GM12873 (cell line): ENCODE data around the gene CXCL3.

Experiments
- TF ChIP-seq, protein P1 (sequence below): IDR thresholded peaks from 2 replicates; pipeline ENCODE4 v1.5.1; 2012; ENCODE audit warnings: low read depth, mild to moderate bottlenecking, moderate library complexity, low read length, control low read depth; ENCODE audit not compliant: insufficient read depth; ENCODE audit errors: missing control alignments

The CXCL3 gene

DNA sequence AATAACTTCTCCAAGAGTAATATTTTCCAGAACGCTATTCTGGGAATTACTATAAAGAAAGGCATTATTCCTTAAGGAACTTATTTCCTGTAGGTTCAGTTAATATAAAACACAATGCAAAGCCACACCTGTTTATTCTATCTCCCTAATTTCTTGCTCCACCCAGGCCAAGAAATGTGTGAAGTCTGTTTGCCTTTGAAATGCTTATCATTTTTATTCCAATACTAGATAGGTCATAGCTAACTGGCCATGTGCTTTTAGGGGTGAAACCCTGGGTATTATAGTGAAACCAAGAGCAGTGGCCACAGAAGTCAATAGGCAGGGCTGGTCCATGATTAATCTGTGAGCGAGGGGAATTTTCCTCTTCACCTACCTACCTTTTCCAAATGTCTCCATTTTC is 14.8 kb downstream of the CXCL3 start:
- TF ChIP-seq, protein P1, sequence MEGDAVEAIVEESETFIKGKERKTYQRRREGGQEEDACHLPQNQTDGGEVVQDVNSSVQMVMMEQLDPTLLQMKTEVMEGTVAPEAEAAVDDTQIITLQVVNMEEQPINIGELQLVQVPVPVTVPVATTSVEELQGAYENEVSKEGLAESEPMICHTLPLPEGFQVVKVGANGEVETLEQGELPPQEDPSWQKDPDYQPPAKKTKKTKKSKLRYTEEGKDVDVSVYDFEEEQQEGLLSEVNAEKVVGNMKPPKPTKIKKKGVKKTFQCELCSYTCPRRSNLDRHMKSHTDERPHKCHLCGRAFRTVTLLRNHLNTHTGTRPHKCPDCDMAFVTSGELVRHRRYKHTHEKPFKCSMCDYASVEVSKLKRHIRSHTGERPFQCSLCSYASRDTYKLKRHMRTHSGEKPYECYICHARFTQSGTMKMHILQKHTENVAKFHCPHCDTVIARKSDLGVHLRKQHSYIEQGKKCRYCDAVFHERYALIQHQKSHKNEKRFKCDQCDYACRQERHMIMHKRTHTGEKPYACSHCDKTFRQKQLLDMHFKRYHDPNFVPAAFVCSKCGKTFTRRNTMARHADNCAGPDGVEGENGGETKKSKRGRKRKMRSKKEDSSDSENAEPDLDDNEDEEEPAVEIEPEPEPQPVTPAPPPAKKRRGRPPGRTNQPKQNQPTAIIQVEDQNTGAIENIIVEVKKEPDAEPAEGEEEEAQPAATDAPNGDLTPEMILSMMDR, result no peak

DNA sequence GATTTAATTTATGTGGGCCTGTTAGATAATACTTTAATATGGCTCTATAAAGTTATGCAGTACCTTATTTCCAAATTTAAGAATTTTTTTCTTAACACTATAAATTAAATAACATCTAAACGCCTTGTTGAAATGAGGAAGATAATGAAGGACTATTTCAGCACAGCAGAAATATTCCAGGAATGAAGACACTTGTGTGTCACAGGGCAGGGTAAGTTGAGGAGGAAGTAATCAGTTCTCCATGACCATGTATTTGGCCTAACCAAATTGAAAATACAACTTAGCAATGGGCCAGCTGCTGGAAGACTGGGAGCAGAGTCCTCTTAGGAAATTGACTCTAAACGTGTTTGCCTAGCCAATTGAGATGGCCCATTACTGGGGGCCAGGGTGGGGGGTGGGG is 16.9 kb downstream of the CXCL3 start:
- TF ChIP-seq, protein P1, result no peak

DNA sequence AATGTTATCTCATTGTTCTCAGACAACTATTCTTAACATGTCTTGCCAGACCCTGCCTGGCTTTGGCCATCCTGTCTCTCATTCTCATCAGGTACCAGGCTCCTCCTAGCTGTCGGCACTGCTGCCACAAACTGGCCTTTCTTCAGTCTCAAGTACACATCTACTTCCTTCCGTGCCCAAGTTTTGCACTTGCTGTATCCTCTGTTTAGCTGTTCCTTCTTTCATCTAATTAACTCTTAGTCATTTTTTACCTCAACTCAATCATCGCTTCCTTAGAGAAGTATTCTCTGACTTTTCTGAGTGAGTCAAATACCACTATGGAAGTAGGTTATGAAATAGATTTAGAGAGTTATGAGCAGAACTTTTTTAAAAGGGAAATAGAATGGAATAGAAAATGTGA is 19.7 kb downstream of the CXCL3 start:
- TF ChIP-seq, protein P1, result no peak

DNA sequence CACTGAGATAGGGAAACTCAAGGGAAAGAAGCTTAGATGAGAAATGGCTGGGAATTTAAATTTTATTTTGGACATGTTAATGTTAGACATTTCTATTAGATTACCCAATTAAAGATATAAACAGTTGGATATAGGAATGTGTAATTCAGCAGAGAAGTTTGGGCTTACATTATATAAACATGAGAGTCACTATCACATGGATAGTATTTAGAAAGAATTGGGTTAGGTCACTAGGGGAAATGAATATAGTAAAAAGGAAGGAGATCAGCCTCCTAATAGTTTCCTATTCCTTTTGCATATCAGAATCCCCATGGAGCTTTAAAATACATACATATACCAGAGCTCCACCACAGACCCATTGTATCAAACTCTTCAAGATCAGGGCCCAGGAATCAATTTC is 20.4 kb downstream of the CXCL3 start:
- TF ChIP-seq, protein P1, result no peak

DNA sequence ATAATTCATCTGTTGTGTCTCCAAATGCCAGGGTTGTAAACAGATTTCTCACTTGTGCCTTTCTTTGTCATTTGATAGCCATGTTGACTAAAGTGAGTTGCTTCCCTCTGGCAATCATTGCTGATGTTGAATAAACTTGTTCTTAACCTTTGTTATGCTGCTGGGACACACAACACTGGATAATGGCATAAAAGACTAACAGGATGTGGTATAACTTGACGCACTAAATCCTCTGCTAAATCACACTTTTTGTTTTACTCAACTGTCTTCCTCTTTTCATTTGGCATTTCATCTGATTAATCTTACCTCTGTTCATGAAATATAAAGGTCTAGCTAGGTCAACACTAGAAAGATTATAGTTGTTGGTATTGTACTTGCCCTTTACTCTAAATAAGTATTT is 22.4 kb downstream of the CXCL3 start:
- TF ChIP-seq, protein P1, result no peak

DNA sequence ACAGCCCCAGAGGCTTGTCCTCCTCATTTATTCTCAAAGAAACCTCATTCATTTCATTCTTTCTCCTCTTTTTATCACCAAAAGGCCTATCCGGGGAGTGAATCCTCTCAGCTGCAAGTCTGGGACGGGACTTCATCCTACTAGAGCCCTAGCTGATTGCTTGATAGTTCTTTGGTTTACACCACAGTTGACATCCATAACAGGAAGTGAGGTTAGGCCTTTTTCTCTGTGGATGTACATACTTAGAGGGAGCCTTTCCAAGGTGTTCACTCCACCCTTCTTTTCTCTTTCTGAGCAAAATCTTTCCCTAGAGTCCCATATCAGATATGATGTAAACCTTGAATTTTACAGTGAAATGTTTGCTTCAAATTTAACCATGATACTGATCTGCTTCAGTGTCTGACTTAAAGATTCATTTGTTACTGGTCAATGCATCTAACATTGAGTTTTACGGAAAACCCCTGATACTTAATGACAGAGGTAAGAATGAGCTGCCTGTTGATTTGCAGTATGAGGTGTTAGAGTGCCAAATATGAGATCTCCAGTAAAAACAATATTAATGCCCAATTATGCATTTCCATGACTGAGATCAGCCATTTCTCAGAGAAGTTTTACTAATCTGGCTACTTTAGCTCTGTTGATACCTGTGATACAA is 23.2 kb downstream of the CXCL3 start:
- TF ChIP-seq, protein P1, result no peak

DNA sequence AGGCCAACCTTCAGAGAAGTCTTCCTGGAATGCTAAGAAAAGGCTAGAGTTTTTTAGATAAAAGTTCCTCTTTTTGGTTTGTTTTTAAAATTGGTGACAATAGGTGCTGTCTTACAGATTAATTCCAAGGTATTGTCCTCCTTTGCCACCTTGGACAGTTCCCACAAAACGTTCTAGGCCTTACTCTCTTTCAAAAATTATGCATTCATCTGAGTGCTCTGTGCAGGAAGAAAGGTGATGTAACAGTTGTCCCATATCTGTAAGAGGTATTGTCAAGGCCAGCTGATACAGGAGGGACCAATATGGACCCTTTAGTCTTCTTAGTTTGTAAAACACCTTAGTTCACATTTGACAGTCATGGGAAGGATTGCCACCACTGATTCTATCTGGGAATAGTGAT is 24.2 kb downstream of the CXCL3 start:
- TF ChIP-seq, protein P1, result no peak
